Activated CD8-positive, alpha-beta memory T cell treated with anti-CD3 and anti-CD28 coated beads, Interleukin-2, amount 10 ng/mL, durations not matched to agents 7 days and 5 days (primary cell): ENCODE results near the gene KCNA5. TPM values are rescaled to one million over a fixed set of nuclear protein-coding genes. Genes with fewer than 3 reads are reported as not detected.

Source experiments
- ATAC-seq: fragments of 150-1000 bp; cut with Tn5 transposase; one replicate; pipeline ENCODE4 v1.10.0; 2021; ENCODE audit warnings: moderate library complexity
- CTCF ChIA-PET: fragments of 350-600 bp; sonication (Branson Sonifier 250); formaldehyde crosslinking; loops from one replicate; lab custom pipeline; 2021; ENCODE audit warnings: antibody characterized with exemption; lab: Charles Lee
- DNase-seq: peaks from one replicate; pipeline ENCODE4 v3.0.0-alpha.2; 2020
- H3K27ac Mint-ChIP-seq: one replicate; pipeline ENCODE4 v1.8.0; 2021; ENCODE audit warnings: mild to moderate bottlenecking, mixed read lengths
- H3K27me3 Mint-ChIP-seq: one replicate; pipeline ENCODE4 v1.8.0; 2021; ENCODE audit warnings: mixed read lengths
- H3K36me3 Mint-ChIP-seq: one replicate; pipeline ENCODE4 v1.8.0; 2021; ENCODE audit warnings: mild to moderate bottlenecking, mixed read lengths
- H3K4me1 Mint-ChIP-seq: one replicate; pipeline ENCODE4 v1.8.0; 2021; ENCODE audit warnings: mixed read lengths
- H3K4me3 Mint-ChIP-seq: one replicate; pipeline ENCODE4 v1.8.0; 2021; ENCODE audit warnings: mild to moderate bottlenecking, moderate library complexity, mixed read lengths
- H3K9me3 Mint-ChIP-seq: one replicate; pipeline ENCODE4 v1.8.0; 2022; ENCODE audit warnings: low read depth, mixed read lengths
- total RNA-seq, 2 experiments: library from RNA; stranded (reverse); gene quantifications; one replicate each; pipeline ENCODE4 v1.2.3, GENCODE V29; 2021

The KCNA5 gene
- total RNA-seq, 2 experiments from 2014 or later = not detected

- Mint-ChIP-seq H3K4me1 (no peaks in the 10 kb centered on the region), H3K9me3 (no peaks in the 10 kb centered on the region), H3K27ac (no peak overlapping the region), H3K27me3 (peaks cover 19% of the 10 kb centered on the region), H3K36me3 (no peaks in the 10 kb centered on the region), H3K4me3 (no peak overlapping the region)
- DNase-seq (no peak), ATAC-seq (no peak)
- CTCF ChIA-PET = no interaction called here
Observed at GRCh38 chr12:5016526-5016925, 27.2 kb upstream of the KCNA5 start.

- H3K27me3 Mint-ChIP-seq = peaks cover 10% of the 10 kb centered on the region
- ATAC-seq (no peak), DNase-seq (no peak)
- H3K27ac Mint-ChIP-seq = no peak overlapping the region
- no peak overlapping the region for H3K4me3 Mint-ChIP-seq
- no peaks in the 10 kb centered on the region for H3K9me3 Mint-ChIP-seq
- no peaks in the 10 kb centered on the region for H3K4me1 Mint-ChIP-seq
- H3K36me3 Mint-ChIP-seq = no peaks in the 10 kb centered on the region
- CTCF ChIA-PET = no interaction called here
Observed at GRCh38 chr12:5017638-5018348, 25.9 kb upstream of the KCNA5 start.

GRCh38 chr12:5018677-5019076 is 25.0 kb upstream of the KCNA5 start:
- H3K36me3 Mint-ChIP-seq = no peaks in the 10 kb centered on the region
- no peak for DNase-seq
- no peak for ATAC-seq
- no peak overlapping the region for H3K4me3 Mint-ChIP-seq
- no peaks in the 10 kb centered on the region for H3K9me3 Mint-ChIP-seq
- CTCF ChIA-PET = no interaction called here
- no peaks in the 10 kb centered on the region for H3K4me1 Mint-ChIP-seq
- H3K27me3 Mint-ChIP-seq = peaks cover 3% of the 10 kb centered on the region
- no peak overlapping the region for H3K27ac Mint-ChIP-seq

GRCh38 chr12:5022025-5022424 is 21.7 kb upstream of the KCNA5 start:
- Mint-ChIP-seq H3K4me1 (no peaks in the 10 kb centered on the region), H3K27ac (no peak overlapping the region), H3K9me3 (no peaks in the 10 kb centered on the region), H3K36me3 (no peaks in the 10 kb centered on the region), H3K4me3 (no peak overlapping the region), H3K27me3 (peaks cover 2% of the 10 kb centered on the region)
- CTCF ChIA-PET = interaction anchor here (1.1 to 2.6 kb wide), 5 partner anchors 10 to 167 kb away, joined by 3 to 18 read pairs (median 4); no protein-coding TSS in a partner anchor
- DNase-seq = no peak
- no peak for ATAC-seq

- no peaks in the 10 kb centered on the region for H3K36me3 Mint-ChIP-seq
- peak; percentile 60 for ATAC-seq
- H3K27ac Mint-ChIP-seq = no peak overlapping the region
- H3K4me1 Mint-ChIP-seq = no peaks in the 10 kb centered on the region
- H3K9me3 Mint-ChIP-seq = no peaks in the 10 kb centered on the region
- DNase-seq = peak; percentile 51
- CTCF ChIA-PET = interaction anchor here (1.1 to 2.6 kb wide), 4 partner anchors 9 to 489 kb away, joined by 3 to 18 read pairs (median 4); no protein-coding TSS in a partner anchor
- H3K27me3 Mint-ChIP-seq = peaks cover 2% of the 10 kb centered on the region
- H3K4me3 Mint-ChIP-seq = no peak overlapping the region
Observed at GRCh38 chr12:5022465-5023061, 21.1 kb upstream of the KCNA5 start.

- Mint-ChIP-seq H3K4me1 (no peaks in the 10 kb centered on the region), H3K4me3 (no peak overlapping the region), H3K27ac (no peak overlapping the region), H3K9me3 (no peaks in the 10 kb centered on the region), H3K36me3 (no peaks in the 10 kb centered on the region), H3K27me3 (peaks cover 5% of the 10 kb centered on the region)
- DNase-seq = no peak
- no peak for ATAC-seq
- CTCF ChIA-PET = interaction anchor here (0.7 to 1.2 kb wide), 2 partner anchors 34 to 487 kb away, joined by 3 to 7 read pairs; no protein-coding TSS in a partner anchor
Observed at GRCh38 chr12:5023842-5024241, 19.8 kb upstream of the KCNA5 start.

- Mint-ChIP-seq H3K27me3 (peaks cover 5% of the 10 kb centered on the region), H3K4me1 (no peaks in the 10 kb centered on the region), H3K9me3 (no peaks in the 10 kb centered on the region), H3K36me3 (no peaks in the 10 kb centered on the region), H3K4me3 (no peak overlapping the region), H3K27ac (no peak overlapping the region)
- CTCF ChIA-PET = no interaction called here
- DNase-seq = no peak
- ATAC-seq = no peak
Observed at GRCh38 chr12:5026342-5026938, 17.2 kb upstream of the KCNA5 start.

- ATAC-seq = no peak
- no peak overlapping the region for H3K4me3 Mint-ChIP-seq
- CTCF ChIA-PET = no interaction called here
- H3K27me3 Mint-ChIP-seq = peaks cover 5% of the 10 kb centered on the region
- no peaks in the 10 kb centered on the region for H3K9me3 Mint-ChIP-seq
- no peaks in the 10 kb centered on the region for H3K4me1 Mint-ChIP-seq
- H3K27ac Mint-ChIP-seq = no peak overlapping the region
- DNase-seq = no peak
- H3K36me3 Mint-ChIP-seq = no peaks in the 10 kb centered on the region
Observed at GRCh38 chr12:5027046-5027821, 16.4 kb upstream of the KCNA5 start.

- DNase-seq (no peak), ATAC-seq (no peak)
- no peak overlapping the region for H3K4me3 Mint-ChIP-seq
- H3K27ac Mint-ChIP-seq = no peak overlapping the region
- H3K9me3 Mint-ChIP-seq = no peaks in the 10 kb centered on the region
- peaks cover 3% of the 10 kb centered on the region for H3K27me3 Mint-ChIP-seq
- H3K36me3 Mint-ChIP-seq = no peaks in the 10 kb centered on the region
- CTCF ChIA-PET = interaction anchor here (1.0 kb wide), 1 partner anchor 173 kb away, joined by 3 read pairs; no protein-coding TSS in a partner anchor
- H3K4me1 Mint-ChIP-seq = no peaks in the 10 kb centered on the region
Observed at GRCh38 chr12:5030066-5030465, 13.6 kb upstream of the KCNA5 start.

- DNase-seq (no peak), ATAC-seq (no peak)
- CTCF ChIA-PET = interaction anchor here (1.8 kb wide), 1 partner anchor 9 kb away, joined by 4 read pairs; no protein-coding TSS in a partner anchor
- Mint-ChIP-seq H3K4me3 (no peak overlapping the region), H3K36me3 (no peaks in the 10 kb centered on the region), H3K27me3 (peaks cover 2% of the 10 kb centered on the region), H3K4me1 (no peaks in the 10 kb centered on the region), H3K27ac (no peak overlapping the region), H3K9me3 (no peaks in the 10 kb centered on the region)
Observed at GRCh38 chr12:5031242-5031641, 12.4 kb upstream of the KCNA5 start.

GRCh38 chr12:5031958-5032357 is 11.7 kb upstream of the KCNA5 start:
- no peaks in the 10 kb centered on the region for H3K9me3 Mint-ChIP-seq
- no peaks in the 10 kb centered on the region for H3K36me3 Mint-ChIP-seq
- ATAC-seq = no peak
- H3K4me3 Mint-ChIP-seq = no peak overlapping the region
- no peaks in the 10 kb centered on the region for H3K4me1 Mint-ChIP-seq
- CTCF ChIA-PET = interaction anchor here (1.8 kb wide), 1 partner anchor 10 kb away, joined by 4 read pairs; no protein-coding TSS in a partner anchor
- H3K27ac Mint-ChIP-seq = no peak overlapping the region
- peaks cover 2% of the 10 kb centered on the region for H3K27me3 Mint-ChIP-seq
- DNase-seq = no peak

GRCh38 chr12:5032821-5033220 is 10.9 kb upstream of the KCNA5 start:
- H3K27me3 Mint-ChIP-seq = peaks cover 2% of the 10 kb centered on the region
- H3K9me3 Mint-ChIP-seq = no peaks in the 10 kb centered on the region
- no peak for DNase-seq
- no peak overlapping the region for H3K27ac Mint-ChIP-seq
- H3K4me3 Mint-ChIP-seq = no peak overlapping the region
- CTCF ChIA-PET = no interaction called here
- ATAC-seq = no peak
- H3K4me1 Mint-ChIP-seq = no peaks in the 10 kb centered on the region
- H3K36me3 Mint-ChIP-seq = no peaks in the 10 kb centered on the region

GRCh38 chr12:5033883-5034282 is 9.8 kb upstream of the KCNA5 start:
- CTCF ChIA-PET = interaction anchor here (1.3 kb wide), 1 partner anchor 50 kb away, joined by 3 read pairs; no protein-coding TSS in a partner anchor
- no peak for DNase-seq
- Mint-ChIP-seq H3K4me1 (no peaks in the 10 kb centered on the region), H3K27ac (no peak overlapping the region), H3K9me3 (no peaks in the 10 kb centered on the region), H3K36me3 (no peaks in the 10 kb centered on the region), H3K4me3 (no peak overlapping the region), H3K27me3 (peaks cover 3% of the 10 kb centered on the region)
- no peak for ATAC-seq
